ENCODE data around the gene RPL7L1.
A peak's percentile ranks its signal among the peaks of the same experiment; 100 is the strongest.
"Not testable (repeated sequence)": the region's sequence is repeated elsewhere in the genome, so short reads cannot be mapped to it uniquely, and the experiment has no call there.

RPL7L1 gene

GRCh38 chr6:42894041-42894828 lies 14.8 kb downstream of the RPL7L1 start:
- peak; percentile 56 to 57 for DNase-seq

DNA sequence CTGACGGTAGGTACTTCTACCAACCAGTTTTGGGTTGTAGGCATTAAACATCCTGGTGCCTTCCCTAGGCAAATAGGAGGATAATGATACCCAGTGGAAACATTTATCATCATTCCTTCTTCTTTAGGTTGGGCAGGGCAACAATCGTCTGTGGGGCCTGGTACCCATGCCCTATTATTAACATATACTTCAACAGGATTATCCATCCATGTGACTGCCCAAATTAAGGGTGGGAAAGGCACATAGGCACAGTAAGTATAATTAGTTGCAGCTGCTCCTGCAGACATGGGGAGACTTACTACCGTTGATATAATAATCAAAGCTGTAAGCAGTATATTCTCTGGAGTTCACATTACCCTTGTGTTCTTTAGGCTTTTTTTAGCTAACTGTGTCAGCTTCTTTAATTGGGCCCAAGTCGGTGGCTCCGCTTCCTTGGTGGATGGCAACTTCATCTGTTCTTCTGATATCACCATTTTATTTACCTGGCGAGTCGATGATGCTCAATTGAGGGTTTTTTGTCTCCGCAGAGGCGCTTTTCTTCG lies 16.8 kb downstream of the RPL7L1 start:
- no peak for DNase-seq

DNA sequence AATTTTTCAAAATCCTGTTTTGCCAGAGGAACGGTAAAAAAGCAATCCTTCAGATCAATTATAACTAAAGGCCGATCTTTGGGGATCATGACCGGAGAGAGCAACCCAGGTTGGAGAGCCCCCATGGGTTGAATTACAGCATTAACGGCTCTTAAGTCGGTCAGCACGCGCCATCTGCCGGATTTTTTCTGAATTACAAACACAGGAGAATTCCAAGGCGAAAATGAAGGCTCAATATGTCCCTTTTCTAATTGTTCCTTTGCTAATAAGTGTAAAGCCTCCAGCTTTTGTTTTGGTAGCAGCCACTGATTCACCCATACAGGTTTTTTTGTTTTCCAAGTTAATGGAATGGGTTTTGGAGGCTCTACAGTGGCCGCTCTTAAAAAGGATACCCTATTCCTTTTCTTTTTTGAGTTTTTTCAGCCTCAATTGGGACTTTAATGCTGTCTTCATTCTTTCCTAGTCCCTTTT lies 19.5 kb downstream of the RPL7L1 start:
- DNase-seq: peak; percentile 71 to 84

DNA sequence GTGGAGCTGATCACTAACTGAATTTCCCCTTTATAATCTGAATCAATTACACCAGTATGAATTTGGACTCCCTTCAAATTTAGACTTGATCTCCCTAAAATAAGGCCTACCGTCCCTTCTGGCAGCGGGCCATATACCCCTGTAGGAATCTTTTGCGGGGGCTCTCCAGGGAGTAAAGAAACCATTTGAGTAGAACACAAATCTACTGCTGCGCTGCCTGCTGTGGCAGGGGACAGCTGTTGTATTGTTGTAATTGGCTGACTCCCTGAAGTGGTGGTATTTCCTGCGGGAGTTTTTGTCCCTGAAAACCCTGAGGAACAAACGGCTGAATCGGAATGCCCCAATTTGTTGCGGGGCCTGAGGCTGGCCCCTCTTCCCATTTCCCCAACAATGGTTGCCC lies 20.5 kb downstream of the RPL7L1 start:
- DNase-seq: no peak

- DNase-seq: peak; percentile 83 to 92
Observed at GRCh38 chr6:42901538-42901957, 22.1 kb downstream of the RPL7L1 start.

- not testable (repeated sequence) for DNase-seq
Observed at GRCh38 chr6:42902429-42903263, 23.2 kb downstream of the RPL7L1 start.

DNA sequence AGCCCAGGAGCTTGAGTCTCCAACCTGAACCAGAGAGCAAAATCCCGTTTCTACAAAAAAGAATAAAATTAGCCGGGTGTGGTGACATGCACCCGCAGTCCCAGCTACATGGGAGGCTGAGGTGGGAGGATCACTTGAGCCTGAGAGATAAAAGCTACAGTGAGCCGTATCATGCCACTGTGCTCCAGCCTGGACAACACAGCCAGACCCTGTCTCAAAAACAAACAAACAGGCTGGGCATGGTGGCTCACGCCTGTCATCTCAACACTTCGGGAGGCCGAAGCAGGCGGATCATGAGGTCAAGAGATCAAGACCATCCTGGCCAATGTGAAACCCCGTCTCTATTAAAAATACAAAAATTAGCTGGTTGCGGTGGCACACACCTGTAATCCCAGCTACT lies 25.1 kb downstream of the RPL7L1 start:
- no peak for DNase-seq

DNA sequence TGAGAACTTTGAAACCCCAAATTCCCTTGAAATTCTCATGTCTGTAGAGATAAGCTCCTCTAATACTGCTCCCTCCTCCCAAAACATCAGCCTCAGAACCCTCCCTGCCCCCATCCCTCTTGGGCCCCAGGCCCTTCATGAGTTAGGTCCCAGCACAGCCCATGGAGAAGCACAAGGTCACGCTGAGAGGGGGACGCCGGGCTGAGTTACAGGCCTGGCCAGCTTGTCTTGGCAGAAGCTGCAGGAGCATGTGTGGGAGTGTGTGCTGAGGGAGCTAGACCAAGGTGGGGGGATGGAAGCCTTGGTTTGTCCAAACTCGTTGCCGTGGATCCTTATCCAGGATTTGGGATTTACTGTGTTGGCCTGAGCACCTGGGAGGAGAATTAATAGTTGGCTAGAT lies 27.9 kb downstream of the RPL7L1 start:
- no peak for DNase-seq

- no peak for DNase-seq
Observed at GRCh38 chr6:42909835-42910234, 30.4 kb downstream of the RPL7L1 start.

DNA sequence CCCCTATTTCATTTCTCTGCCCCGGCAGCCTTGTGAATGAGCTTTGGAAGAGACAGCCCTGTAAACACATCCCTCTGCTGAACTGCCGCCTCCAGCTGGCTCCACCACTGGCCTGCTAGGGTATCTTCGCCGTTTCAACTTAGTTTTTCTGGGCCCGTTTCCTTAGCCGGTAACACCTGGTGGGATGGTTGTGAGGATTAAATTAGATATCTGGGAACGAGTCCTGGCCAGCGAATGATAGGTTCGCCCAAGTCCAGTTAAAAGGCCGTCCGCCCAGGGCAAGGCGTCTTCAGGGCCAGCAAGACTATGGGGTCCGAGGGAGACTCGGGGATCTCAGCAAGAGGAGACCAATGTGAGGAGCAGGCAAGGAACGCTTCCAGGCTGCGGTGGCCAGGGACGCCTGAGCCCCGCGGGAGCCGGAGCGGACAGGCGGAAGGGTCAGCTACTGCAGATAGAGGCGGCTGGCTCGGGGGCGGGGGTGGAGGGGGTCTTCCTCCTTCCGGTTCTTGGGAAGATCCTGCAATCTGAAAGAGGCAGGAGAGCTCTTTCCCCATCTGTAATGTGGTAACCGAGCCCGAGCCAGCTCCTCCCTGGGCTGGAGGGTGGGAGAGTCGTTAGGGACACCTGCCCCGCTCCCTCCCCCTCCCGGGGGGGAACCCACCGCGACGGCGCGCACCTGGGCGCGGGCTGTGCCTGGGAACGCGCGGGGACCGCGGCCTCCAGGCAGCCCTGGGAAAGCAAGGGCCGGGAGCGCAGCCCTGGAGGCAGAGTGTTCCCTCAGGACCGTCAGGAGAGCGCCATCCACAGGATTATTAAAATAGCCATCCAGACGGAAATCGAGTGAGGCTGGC lies 32.0 kb downstream of the RPL7L1 start:
- no peak for DNase-seq

- DNase-seq: no peak
Observed at GRCh38 chr6:42914546-42914945, 35.1 kb downstream of the RPL7L1 start.

DNA sequence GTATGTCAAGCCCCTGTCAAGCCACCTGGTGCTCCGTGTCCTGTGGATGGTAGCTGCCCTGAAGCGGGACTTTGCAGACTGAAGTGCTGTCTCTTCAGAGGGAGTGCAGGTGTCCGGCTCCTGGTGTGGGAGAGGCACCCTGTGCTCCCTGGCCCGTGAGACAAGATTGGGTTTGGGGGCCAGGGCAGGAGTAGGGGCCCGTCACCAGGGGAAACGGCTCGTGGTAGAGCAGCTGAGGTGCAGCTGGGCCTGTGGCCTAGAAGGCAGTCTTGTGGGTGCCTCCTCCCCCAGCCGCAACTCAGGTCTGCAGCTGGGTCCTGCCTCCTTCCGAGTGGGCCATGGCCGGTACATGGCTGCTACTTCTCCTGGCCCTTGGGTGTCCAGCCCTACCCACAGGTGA lies 36.3 kb downstream of the RPL7L1 start, which contains the start of gene PTCRA:
PTCRA (plus strand) TSS at position 322 of the 400 bp plus-strand sequence; CDS start at position 339, 17 bp downstream.
- DNase-seq: no peak

DNA sequence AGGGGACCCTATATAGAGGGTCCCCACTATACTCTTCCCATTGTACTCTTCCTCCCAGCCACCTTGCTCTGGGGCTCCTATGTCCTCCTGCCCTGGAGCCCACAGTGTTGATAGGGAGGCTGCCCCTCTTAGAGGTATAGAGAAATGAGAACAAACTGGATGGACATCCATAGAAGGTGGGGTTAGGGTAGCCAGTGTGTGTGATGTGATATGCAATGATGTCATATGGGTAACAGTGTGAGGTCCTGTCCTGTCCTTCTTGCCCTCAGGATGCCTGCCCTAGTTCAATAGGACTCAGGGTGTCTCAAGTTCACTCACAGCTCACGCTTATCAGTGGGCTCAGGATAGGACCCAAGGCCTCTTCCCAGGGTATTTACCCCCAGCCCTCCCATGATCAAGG lies 36.9 kb downstream of the RPL7L1 start:
- DNase-seq: no peak

- DNase-seq: no peak
Observed at GRCh38 chr6:42921801-42922200, 42.4 kb downstream of the RPL7L1 start.

DNA sequence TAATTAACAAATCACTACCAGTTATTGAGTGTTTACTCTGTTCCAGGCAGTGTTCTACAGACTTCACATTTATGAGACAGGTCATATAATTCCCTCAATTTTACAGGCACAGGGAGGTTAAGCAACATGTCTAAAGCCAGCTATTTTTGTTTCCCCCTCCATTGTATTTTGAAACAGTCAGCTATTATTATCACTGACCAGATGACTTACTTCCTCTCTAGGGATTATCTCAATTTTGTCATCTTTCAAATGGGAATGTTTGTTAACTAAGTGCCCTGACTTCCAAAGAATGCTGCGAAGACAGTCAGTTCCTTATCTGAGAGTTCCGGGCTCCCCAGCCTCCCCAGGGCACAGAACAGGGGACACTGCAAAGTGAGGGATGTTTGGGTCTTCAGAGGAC lies 44.2 kb downstream of the RPL7L1 start:
- peak in 1 of 2 experiments; percentile 42 for DNase-seq

GRCh38 chr6:42925248-42925857 lies 45.9 kb downstream of the RPL7L1 start:
- DNase-seq: no peak

GRCh38 chr6:42928986-42929820 lies 49.8 kb downstream of the RPL7L1 start, which contains the start of gene CNPY3:
TSS of gene CNPY3 (plus strand) at chr6:42929480. CDS start at chr6:42929571, 91 bp downstream.
- DNase-seq: peak; percentile 99

DNA sequence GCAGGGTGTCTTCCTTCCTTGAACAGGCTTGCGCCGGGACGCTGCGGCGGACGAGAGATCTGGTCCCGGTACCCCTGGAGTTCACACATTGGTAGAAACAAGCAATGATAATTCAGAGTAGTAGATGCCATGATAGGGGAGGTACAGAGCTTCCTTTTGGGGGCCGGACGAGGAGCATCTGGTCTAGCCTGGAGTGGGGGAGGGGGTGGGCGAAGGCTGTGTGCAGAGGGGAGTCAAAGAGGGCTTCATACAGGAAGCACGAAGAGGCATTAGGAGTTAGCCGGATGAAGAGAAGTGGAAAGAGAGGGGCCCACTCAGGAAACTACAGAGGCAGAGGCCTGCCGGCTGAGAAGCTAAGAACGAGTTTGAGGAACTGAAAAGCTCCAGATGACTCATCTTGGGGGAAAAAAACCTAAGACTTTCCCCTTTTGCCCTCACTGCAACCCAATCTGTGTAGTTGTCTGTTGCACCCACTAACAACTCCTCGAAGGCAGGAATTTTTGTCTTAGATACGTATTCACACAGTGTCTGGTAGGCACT lies 50.5 kb downstream of the RPL7L1 start:
- DNase-seq: peak; percentile 91 to 95

DNA sequence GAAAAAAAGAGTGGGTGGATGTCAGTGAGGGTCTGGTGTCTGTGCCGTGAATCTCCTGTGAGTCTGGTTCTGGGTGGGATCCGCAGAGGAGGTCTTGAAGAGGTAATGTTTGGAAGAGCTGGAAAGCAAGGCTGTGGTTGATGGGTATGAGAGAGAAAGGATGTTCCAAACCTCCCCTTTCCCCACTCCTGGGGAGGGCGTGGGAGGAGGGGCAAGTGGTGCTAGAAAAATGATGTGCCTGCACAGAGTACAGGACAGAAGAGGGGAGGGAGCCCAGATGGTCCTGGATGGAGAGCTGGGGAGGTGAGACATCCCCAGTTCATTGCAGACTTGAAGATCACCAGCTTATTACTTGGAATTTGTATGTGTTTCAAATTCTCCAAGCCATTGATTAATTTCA lies 53.0 kb downstream of the RPL7L1 start:
- DNase-seq: no peak

GRCh38 chr6:42933205-42933604 lies 53.8 kb downstream of the RPL7L1 start:
- DNase-seq: peak; percentile 96 to 98

DNA sequence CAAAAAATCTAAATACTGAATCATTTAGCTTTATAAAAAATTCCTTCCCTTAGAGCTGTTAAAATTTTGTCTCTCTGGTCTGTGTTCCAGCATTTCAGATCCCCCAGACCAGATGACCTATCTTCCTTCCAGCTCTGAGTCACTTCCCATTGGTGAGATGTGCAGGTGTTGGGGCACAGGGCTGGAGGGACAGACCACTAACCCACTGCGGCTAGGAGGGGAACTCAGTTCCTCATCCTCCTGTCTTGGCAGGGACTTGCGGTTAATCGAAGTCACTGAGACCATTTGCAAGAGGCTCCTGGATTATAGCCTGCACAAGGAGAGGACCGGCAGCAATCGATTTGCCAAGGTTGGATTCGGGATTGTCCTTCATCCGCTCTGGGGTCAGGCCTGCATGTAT lies 55.9 kb downstream of the RPL7L1 start:
- DNase-seq: no peak

Measured in AML-193 (cell line).